ENCODE measurements around the gene REC114.
"Not testable (repeated sequence)": the region's sequence is repeated elsewhere in the genome, so short reads cannot be mapped to it uniquely, and the experiment has no call there.

The REC114 gene

DNA sequence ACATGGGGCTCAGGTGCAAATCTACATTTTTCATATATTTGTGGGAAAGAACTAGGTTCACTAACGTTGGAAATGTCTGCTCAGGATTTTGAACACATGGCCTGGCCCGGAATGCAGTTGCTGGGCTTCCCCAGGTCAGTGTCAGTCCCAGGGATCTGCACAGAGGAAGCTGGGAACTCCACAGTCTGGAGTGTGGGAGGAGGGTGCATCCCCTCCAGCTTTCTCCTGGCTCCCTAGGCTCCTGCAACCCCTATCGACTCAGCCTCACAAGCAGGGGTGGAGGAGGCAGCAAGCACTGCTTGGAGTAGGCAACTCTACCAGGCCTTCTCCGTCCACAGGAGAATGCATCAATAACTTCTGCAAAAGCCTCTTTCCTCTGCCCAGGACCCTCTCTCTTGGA lies 44.1 kb upstream of the REC114 start:
- H3K4me3 ChIP-seq (ENCODE audit: low read depth in 1 of 2, low read length in 1 of 2) = no peak overlapping the region
- no peak overlapping the region for H3K27ac ChIP-seq
- no peaks in the 10 kb centered on the region for H3K36me3 ChIP-seq
- H3K9me3 ChIP-seq = no peaks in the 10 kb centered on the region
- TF ChIP-seq, protein P1, sequence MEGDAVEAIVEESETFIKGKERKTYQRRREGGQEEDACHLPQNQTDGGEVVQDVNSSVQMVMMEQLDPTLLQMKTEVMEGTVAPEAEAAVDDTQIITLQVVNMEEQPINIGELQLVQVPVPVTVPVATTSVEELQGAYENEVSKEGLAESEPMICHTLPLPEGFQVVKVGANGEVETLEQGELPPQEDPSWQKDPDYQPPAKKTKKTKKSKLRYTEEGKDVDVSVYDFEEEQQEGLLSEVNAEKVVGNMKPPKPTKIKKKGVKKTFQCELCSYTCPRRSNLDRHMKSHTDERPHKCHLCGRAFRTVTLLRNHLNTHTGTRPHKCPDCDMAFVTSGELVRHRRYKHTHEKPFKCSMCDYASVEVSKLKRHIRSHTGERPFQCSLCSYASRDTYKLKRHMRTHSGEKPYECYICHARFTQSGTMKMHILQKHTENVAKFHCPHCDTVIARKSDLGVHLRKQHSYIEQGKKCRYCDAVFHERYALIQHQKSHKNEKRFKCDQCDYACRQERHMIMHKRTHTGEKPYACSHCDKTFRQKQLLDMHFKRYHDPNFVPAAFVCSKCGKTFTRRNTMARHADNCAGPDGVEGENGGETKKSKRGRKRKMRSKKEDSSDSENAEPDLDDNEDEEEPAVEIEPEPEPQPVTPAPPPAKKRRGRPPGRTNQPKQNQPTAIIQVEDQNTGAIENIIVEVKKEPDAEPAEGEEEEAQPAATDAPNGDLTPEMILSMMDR (IDR thresholded peaks at IDR 0.05) = no peak
- H3K27me3 ChIP-seq = peaks cover 63% of the 10 kb centered on the region
- peaks cover 0 to 4% of the 10 kb centered on the region in 2 experiments for H3K4me1 ChIP-seq (ENCODE audit: control insufficient read depth in 1 of 2, insufficient read depth in 1 of 2, low read depth in 1 of 2, low read length in 1 of 2)

DNA sequence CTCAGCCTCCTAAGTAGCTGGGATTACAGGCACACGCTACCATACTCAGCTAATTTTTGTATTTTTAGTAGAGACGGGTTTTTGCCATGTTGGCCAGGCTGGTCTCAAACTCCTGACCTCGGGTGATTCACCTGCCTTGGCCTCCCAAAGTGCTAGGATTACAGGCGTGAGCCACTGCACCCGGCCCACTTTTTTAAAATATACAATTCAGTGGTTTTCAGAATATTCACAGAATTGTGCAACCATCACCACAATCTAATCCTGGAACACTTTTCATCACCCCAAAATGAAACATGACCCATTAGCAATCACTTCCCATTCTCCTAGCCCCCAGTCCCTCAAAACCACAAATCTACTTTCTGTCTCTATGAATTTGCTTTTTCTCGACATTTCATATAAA lies 42.7 kb upstream of the REC114 start:
- H3K4me3 ChIP-seq (ENCODE audit: low read depth in 1 of 2, low read length in 1 of 2); H3K36me3 ChIP-seq; H3K4me1 ChIP-seq (ENCODE audit: control insufficient read depth in 1 of 2, insufficient read depth in 1 of 2, low read depth in 1 of 2, low read length in 1 of 2); H3K9me3 ChIP-seq; H3K27ac ChIP-seq: not testable (repeated sequence)
- peaks cover 53% of the 10 kb centered on the region for H3K27me3 ChIP-seq

DNA sequence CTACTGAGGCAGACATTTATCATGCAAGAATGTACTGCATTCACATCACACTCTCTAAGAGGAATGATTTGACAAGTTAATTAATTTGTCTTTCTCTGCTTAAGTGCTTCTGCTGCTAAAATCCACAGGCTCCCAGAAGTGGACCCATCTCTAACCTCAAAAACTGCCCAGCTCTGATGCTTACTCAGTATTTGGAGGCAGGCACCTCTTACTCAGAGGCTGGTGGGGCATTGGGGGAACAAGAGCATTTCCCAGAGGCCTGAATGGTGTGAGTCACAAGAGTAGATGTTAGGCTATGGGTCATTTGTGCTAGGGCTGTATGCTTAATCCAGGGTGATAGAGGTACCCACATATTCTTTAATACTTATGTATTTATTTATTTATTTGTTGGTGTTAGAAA lies 39.8 kb upstream of the REC114 start:
- Histone ChIP-seq H3K9me3 (no peaks in the 10 kb centered on the region), H3K4me1 (ENCODE audit: control insufficient read depth in 1 of 2, insufficient read depth in 1 of 2, low read depth in 1 of 2, low read length in 1 of 2) (no peaks in the 10 kb centered on the region), H3K36me3 (no peaks in the 10 kb centered on the region), H3K27me3 (peaks cover 66% of the 10 kb centered on the region), H3K4me3 (ENCODE audit: low read depth in 1 of 2, low read length in 1 of 2) (no peak overlapping the region), H3K27ac (no peak overlapping the region)
- TF ChIP-seq, protein P1 (IDR thresholded peaks at IDR 0.05) = no peak

DNA sequence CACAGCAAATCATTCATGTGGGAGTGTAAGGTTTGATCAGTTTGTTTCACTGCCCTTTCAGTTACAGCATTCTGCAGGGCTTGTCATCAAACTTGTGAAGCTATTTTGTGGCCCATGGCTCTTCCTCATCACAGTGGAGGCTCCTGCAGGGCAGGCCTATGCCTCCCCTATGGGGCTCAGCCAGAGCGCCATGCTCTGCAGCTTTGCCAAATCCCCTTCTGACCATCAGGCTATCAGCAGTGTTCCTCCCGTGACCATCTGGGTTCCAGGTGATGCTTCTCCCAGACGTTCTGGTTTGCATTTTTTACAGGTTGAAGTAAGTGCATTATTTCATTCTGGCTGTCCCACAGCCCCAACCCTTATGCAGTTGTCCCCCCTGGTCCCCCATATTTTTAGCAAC lies 28.1 kb upstream of the REC114 start:
- peaks cover 20% of the 10 kb centered on the region for H3K27me3 ChIP-seq
- no peak overlapping the region for H3K4me3 ChIP-seq (ENCODE audit: low read depth in 1 of 2, low read length in 1 of 2)
- no peaks in the 10 kb centered on the region for H3K9me3 ChIP-seq
- TF ChIP-seq, protein P1 (IDR thresholded peaks at IDR 0.05) = no peak
- H3K27ac ChIP-seq = no peak overlapping the region
- H3K36me3 ChIP-seq = no peaks in the 10 kb centered on the region
- no peaks in the 10 kb centered on the region for H3K4me1 ChIP-seq (ENCODE audit: control insufficient read depth in 1 of 2, insufficient read depth in 1 of 2, low read depth in 1 of 2, low read length in 1 of 2)

DNA sequence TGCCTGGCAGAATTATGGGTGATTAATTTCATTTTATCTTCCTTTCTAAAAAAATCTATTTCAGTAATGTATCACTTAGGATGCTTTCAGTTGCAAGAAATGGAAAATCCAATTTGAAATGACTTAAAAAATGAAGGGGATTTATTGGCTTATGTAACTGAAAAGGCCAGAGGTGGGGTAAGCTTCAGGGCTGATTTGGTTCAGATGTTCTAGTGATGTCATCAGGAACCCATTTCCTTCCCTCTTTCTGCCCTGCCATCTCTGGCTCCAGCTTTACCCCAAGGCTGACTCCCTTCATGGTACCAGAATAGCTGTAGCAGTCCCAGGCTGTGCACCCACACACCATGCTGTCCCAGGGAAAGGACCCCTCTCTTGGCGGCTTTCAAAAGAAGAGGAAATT lies 18.5 kb upstream of the REC114 start:
- H3K9me3 ChIP-seq = no peaks in the 10 kb centered on the region
- H3K4me1 ChIP-seq (ENCODE audit: control insufficient read depth in 1 of 2, insufficient read depth in 1 of 2, low read depth in 1 of 2, low read length in 1 of 2) = no peaks in the 10 kb centered on the region
- H3K36me3 ChIP-seq = no peaks in the 10 kb centered on the region
- H3K27ac ChIP-seq = no peak overlapping the region
- TF ChIP-seq, protein P1 (IDR thresholded peaks at IDR 0.05) = no peak
- H3K4me3 ChIP-seq (ENCODE audit: low read depth in 1 of 2, low read length in 1 of 2) = no peak overlapping the region
- H3K27me3 ChIP-seq = peaks cover 51% of the 10 kb centered on the region

DNA sequence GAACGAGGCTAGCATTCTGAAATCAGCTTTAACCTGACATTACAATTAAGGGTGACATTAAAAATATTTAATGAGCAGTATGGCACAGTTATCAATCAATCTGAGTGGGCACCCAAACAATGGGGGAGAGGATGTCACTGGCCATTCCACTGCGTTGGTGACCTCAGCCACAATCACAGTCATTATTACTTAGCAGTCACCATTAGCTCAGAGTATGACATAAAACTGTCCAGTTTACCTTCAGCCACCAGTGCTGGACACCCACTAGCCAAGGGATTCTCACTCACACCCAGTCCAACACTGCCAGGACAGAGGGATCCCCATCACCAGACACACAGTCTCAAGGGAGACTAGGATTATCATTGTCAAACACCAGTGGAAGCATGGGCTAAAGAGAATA lies 17.5 kb upstream of the REC114 start:
- H3K4me3 ChIP-seq (ENCODE audit: low read depth in 1 of 2, low read length in 1 of 2) = no peak overlapping the region
- TF ChIP-seq, protein P1 (IDR thresholded peaks at IDR 0.05) = no peak
- H3K27me3 ChIP-seq = peaks cover 61% of the 10 kb centered on the region
- H3K4me1 ChIP-seq (ENCODE audit: control insufficient read depth in 1 of 2, insufficient read depth in 1 of 2, low read depth in 1 of 2, low read length in 1 of 2) = no peaks in the 10 kb centered on the region
- no peaks in the 10 kb centered on the region for H3K9me3 ChIP-seq
- H3K36me3 ChIP-seq = no peaks in the 10 kb centered on the region
- no peak overlapping the region for H3K27ac ChIP-seq

Measured in neutrophil (primary cell).